EL (cell line): ENCODE data around the gene NKRF.
"Not testable (repeated sequence)": the region's sequence is repeated elsewhere in the genome, so short reads cannot be mapped to it uniquely, and the experiment has no call there.

ENCODE experiments used
- DNase-seq: peaks from one replicate; pipeline ENCODE4 v3.0.0-alpha.2; 2016

The NKRF gene

GRCh38 chrX:119606280-119607017 is at the start of gene NKRF:
Gene NKRF (minus strand): TSS chrX:119606424.
- peak; percentile 89 for DNase-seq

- peak; percentile 78 for DNase-seq
These were observed 48.9 kb upstream of the NKRF start for GRCh38 chrX:119655125-119655524.

- no peak for DNase-seq
These were observed 47.9 kb upstream of the NKRF start for GRCh38 chrX:119654112-119654531.

GRCh38 chrX:119648421-119648775 is 42.2 kb upstream of the NKRF start:
- no peak for DNase-seq

GRCh38 chrX:119647552-119648420 is 41.6 kb upstream of the NKRF start:
- DNase-seq = no peak

GRCh38 chrX:119647089-119647488 is 40.9 kb upstream of the NKRF start:
- DNase-seq = no peak

- DNase-seq = no peak
These were observed 40.3 kb upstream of the NKRF start for GRCh38 chrX:119646515-119646914.

GRCh38 chrX:119643696-119644095 is 37.5 kb upstream of the NKRF start:
- no peak for DNase-seq

- no peak for DNase-seq
These were observed 34.5 kb upstream of the NKRF start for GRCh38 chrX:119640731-119641170.

GRCh38 chrX:119638725-119639471 is 32.7 kb upstream of the NKRF start:
- no peak for DNase-seq

GRCh38 chrX:119637421-119637820 is 31.2 kb upstream of the NKRF start:
- DNase-seq = not testable (repeated sequence)

- DNase-seq = no peak
These were observed 30.2 kb upstream of the NKRF start for GRCh38 chrX:119636419-119636818.

- no peak for DNase-seq
These were observed 29.6 kb upstream of the NKRF start for GRCh38 chrX:119635799-119636198.

GRCh38 chrX:119635179-119635578 is 29.0 kb upstream of the NKRF start:
- DNase-seq = no peak

GRCh38 chrX:119625843-119626242 is 19.6 kb upstream of the NKRF start:
- no peak for DNase-seq

GRCh38 chrX:119624951-119625668 is 18.9 kb upstream of the NKRF start:
- DNase-seq = no peak

- DNase-seq = no peak
These were observed 18.2 kb upstream of the NKRF start for GRCh38 chrX:119624417-119624816.

GRCh38 chrX:119622356-119623232 is 16.4 kb upstream of the NKRF start:
- peak; percentile 56 for DNase-seq

GRCh38 chrX:119618439-119618838 is 12.2 kb upstream of the NKRF start:
- DNase-seq = no peak

- no peak for DNase-seq
These were observed 11.4 kb upstream of the NKRF start for GRCh38 chrX:119617517-119618164.

GRCh38 chrX:119614776-119615175 is 8.6 kb upstream of the NKRF start:
- no peak for DNase-seq
